GM10248 (cell line): ENCODE results near the gene EXOC3L1.
A peak's percentile ranks its signal among the peaks of the same experiment; 100 is the strongest.

Experiments used
- CTCF ChIA-PET: fragments of 300-600 bp; sonication (Branson Sonifier 250); formaldehyde crosslinking; extraction: SDS; loops from one replicate; lab custom pipeline; 2021; ENCODE audit warnings: antibody characterized with exemption; lab: Yijun Ruan, JAX
- POLR2A ChIA-PET: fragments of 350-650 bp; sonication (Branson Sonifier 250); formaldehyde crosslinking; extraction: SDS; loops from one replicate; lab custom pipeline; 2020; ENCODE audit warnings: antibody characterized with exemption; lab: Yijun Ruan, JAX
- DNase-seq: peaks from one replicate; pipeline ENCODE4 v3.0.0; 2012; ENCODE audit errors: extremely low spot score
- TF ChIP-seq, protein P1 (sequence below): IDR thresholded peaks from 2 replicates; pipeline ENCODE4 v1.5.1; 2012; ENCODE audit warnings: mild to moderate bottlenecking, low read depth; ENCODE audit errors: extremely low read depth, missing control alignments, control extremely low read depth

EXOC3L1 gene

DNA sequence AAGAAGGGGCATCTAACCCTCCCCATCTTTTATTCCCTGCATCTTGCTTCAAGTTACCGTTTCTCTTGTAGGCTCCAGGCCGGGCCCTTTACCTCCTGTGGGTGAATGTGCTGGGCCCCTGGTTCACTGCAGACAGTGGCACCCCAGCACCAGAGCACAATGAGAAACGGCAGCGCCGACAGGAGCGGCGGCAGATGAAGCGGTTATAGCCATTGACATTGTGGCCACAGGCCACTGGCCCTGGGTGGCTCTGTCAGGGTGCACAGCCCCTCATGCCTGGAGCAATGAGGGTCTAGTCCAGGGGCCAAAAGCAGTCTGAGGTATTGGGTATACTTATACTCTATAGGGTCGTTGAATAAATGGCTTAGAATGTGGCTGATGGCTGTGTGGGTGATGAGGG lies 39.0 kb upstream of the EXOC3L1 start:
- CTCF ChIA-PET = interaction anchor here (1.5 to 3.1 kb wide), 3 partner anchors 13 to 210 kb away, joined by 4 to 22 read pairs (median 11); partner anchors contain the start of gene FHOD1
- DNase-seq = no peak
- TF ChIP-seq, protein P1, sequence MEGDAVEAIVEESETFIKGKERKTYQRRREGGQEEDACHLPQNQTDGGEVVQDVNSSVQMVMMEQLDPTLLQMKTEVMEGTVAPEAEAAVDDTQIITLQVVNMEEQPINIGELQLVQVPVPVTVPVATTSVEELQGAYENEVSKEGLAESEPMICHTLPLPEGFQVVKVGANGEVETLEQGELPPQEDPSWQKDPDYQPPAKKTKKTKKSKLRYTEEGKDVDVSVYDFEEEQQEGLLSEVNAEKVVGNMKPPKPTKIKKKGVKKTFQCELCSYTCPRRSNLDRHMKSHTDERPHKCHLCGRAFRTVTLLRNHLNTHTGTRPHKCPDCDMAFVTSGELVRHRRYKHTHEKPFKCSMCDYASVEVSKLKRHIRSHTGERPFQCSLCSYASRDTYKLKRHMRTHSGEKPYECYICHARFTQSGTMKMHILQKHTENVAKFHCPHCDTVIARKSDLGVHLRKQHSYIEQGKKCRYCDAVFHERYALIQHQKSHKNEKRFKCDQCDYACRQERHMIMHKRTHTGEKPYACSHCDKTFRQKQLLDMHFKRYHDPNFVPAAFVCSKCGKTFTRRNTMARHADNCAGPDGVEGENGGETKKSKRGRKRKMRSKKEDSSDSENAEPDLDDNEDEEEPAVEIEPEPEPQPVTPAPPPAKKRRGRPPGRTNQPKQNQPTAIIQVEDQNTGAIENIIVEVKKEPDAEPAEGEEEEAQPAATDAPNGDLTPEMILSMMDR = no peak
- POLR2A ChIA-PET = interaction anchor here (0.9 to 3.0 kb wide), 2 partner anchors 15 to 18 kb away, joined by 3 to 11 read pairs; partner anchors contain the start of gene FHOD1

DNA sequence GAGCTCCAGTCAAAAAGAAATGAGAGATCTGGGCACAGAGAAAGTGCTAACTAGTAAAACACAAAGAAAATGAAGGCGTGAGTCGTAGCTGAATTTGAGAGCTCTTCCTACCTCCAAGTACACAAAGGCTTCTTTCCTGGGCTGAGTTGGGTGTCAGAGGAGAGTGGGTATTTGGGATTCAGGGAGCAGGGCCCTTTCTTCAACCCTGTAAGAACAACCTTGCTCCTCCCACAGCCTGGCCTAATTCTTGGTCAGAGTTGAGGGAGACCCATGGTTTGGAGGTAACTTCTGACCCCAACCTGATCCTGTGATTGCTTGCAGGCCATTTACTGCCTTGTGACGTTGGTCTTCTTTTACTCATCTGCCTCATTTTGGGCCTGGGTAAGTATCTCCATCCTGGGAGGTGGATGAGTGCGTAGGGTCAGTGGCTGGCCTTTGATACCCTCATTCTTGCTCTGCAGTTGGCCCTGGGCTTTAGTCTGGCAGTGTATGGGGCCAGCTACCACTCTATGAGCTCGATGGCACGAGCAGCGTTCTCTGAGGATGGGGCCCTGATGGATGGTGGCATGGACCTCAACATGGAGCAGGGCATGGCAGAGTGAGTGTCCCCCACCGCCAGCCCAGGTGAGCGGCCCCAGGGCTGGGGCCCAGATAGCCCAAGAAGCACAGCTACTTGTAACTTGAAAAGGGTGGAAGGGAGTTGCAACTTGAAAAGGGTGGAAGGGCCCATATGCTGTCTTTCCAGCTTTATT lies 38.3 kb upstream of the EXOC3L1 start:
- no peak for DNase-seq
- TF ChIP-seq, protein P1 = no peak
- ChIA-PET POLR2A (interaction anchor here (0.7 to 3.0 kb wide), 3 partner anchors 16 to 75 kb away, joined by 3 to 11 read pairs (median 4); partner anchors contain the start of gene FHOD1), CTCF (interaction anchor here (1.1 to 3.1 kb wide), 7 partner anchors 10 to 210 kb away, joined by 4 to 22 read pairs (median 9); partner anchors contain the start of gene FHOD1)

DNA sequence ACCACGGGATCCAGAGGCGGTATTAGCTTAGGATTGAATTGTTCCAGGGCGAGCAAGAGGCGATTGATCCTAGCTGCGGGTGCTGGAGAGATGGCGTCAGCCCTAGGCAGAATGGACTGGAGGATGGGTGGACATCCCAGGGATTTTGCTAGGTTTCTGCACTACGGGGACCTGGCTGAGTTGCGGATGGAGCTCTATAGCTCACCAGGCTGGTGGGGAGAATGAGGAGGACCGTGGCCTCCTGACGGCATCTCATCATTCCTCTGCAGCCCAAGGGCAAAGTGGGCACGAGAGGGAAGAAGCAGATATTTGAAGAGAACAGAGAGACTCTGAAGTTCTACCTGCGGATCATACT lies 37.6 kb upstream of the EXOC3L1 start:
- CTCF ChIA-PET = interaction anchor here (1.0 to 4.3 kb wide), 11 partner anchors 11 to 274 kb away, joined by 4 to 22 read pairs (median 8); partner anchors contain the start of genes ELMO3 and FHOD1
- no peak for DNase-seq
- TF ChIP-seq, protein P1 = no peak
- POLR2A ChIA-PET = interaction anchor here (0.7 to 1.5 kb wide), 5 partner anchors 9 to 75 kb away, joined by 3 to 9 read pairs (median 7); partner anchors contain the start of gene FHOD1

DNA sequence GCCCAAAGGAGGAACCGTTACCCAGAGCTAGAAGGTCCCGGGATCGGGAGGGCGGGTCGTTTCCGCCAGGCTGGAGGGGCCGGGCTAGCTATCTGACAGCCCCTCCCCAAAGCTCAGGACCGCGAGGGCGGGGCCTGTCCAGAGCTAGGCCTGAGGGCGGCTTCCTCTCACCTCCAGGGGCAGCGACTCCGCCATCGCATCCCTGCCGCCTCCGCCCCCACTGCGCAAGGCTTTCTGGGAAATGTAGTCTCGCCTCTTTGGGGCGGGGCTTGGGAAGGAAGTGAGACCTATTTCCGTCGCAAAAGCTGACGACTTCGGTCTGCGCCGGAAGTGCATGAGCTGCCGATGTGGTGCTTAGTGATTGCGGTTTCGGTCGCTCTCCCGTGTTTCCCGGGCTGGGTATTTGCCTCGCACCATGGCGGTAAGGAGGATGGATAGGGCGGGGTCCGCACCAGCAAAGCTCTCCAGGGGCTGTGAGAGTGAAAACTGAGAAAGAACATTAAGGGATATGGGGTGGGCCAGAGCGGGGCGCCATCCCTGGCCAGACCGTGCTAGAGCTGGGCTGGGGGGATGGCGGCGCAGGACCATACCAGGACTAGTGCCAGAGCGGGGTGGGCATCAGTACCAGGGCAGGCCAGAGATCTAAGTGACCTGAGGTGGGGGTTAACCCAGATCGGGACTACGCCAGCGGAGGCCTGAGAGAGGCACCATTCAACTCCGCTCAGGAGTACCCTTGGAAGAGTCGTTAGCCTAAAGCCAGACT lies 37.0 kb upstream of the EXOC3L1 start, which contains the start of gene TMEM208:
TSS of gene TMEM208 (plus strand) at position 327 of the 763 bp plus-strand sequence. CDS start at position 416, 89 bp downstream.
- POLR2A ChIA-PET = interaction anchor here (0.7 to 1.5 kb wide), 5 partner anchors 10 to 20 kb away, joined by 3 to 9 read pairs (median 7); partner anchors contain the start of gene FHOD1
- CTCF ChIA-PET = interaction anchor here (0.7 to 4.3 kb wide), 14 partner anchors 11 to 294 kb away, joined by 3 to 22 read pairs (median 6); partner anchors contain the start of genes ELMO3 and FHOD1
- DNase-seq = peak; percentile 99
- TF ChIP-seq, protein P1 = peak; percentile 13

DNA sequence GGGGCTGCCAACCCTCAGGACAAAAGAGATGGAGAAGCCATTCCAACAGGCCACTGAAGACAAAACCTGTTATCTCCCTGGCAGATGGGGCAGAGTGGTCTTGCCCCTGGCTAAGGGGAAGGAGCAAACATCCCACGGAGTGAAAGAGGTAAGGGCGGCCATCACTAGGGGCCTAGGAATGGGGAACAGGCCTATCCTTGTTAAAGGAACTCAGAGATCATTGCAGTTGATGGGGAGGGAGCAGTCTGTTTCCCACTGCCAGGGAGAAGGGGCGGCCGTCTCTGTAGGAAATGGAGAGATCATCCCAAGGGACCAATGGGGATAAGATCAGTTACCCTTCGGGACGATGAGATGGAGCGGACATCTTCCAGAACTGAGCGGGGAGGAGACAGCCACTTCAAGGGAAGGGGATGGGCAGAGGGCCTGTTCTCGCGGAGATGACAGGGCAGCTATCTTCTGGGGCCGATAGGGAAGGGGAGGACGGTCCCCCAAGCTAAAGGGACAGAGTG lies 36.4 kb upstream of the EXOC3L1 start:
- TF ChIP-seq, protein P1 = no peak
- DNase-seq = no peak
- ChIA-PET CTCF (interaction anchor here (0.7 to 4.3 kb wide), 14 partner anchors 12 to 295 kb away, joined by 3 to 22 read pairs (median 6); partner anchors contain the start of genes ELMO3 and FHOD1), POLR2A (interaction anchor here (0.7 to 1.5 kb wide), 5 partner anchors 10 to 21 kb away, joined by 3 to 9 read pairs (median 7); partner anchors contain the start of gene FHOD1)
